HCT116 (cell line): ENCODE results near the gene DRD5.

Experiments used
- JUND ChIP-seq: IDR thresholded peaks from 2 replicates; pipeline ENCODE4 v1.6.1; 2012
- POLR2A ChIP-seq: IDR thresholded peaks from 2 replicates; pipeline ENCODE4 v1.7.0; 2011; ENCODE audit warnings: borderline replicate concordance; ENCODE audit not compliant: insufficient read depth, insufficient read length; ENCODE audit errors: extremely low read depth
- RAD21 ChIP-seq: IDR thresholded peaks from 2 replicates; pipeline ENCODE4 v1.6.1; 2012; ENCODE audit warnings: low read depth, mild to moderate bottlenecking
- SRF ChIP-seq: IDR thresholded peaks from 2 replicates; pipeline ENCODE4 v1.6.1; 2012; ENCODE audit warnings: low read depth
- TF ChIP-seq, protein P1 (sequence below): IDR thresholded peaks from 2 replicates; pipeline ENCODE4 v1.6.1; 2012
- TF ChIP-seq, protein P2 (sequence below), 3 experiments: fragments of 200-600 bp in 1 of 3; sonication (generic) in 1 of 3; IDR thresholded peaks in 2 of 3; conservative IDR thresholded peaks in 1 of 3; 2 replicates each; pipeline ENCODE4 v1.5.1; 2012 to 2017; ENCODE audit warnings: low read depth in 2 of 3, low read length in 2 of 3, antibody characterized with exemption in 1 of 3, borderline replicate concordance in 1 of 3, control low read depth in 1 of 3, mild to moderate bottlenecking in 1 of 3, mixed read lengths in 1 of 3, mixed run types in 1 of 3, moderate library complexity in 1 of 3; ENCODE audit not compliant: insufficient read depth in 1 of 3
- TF ChIP-seq, protein P3 (sequence below): IDR thresholded peaks from 2 replicates; pipeline ENCODE4 v1.6.1; 2011; ENCODE audit warnings: mild to moderate bottlenecking, low read length, moderate library complexity; ENCODE audit not compliant: insufficient replicate concordance; ENCODE audit errors: extremely low read depth

DNA sequence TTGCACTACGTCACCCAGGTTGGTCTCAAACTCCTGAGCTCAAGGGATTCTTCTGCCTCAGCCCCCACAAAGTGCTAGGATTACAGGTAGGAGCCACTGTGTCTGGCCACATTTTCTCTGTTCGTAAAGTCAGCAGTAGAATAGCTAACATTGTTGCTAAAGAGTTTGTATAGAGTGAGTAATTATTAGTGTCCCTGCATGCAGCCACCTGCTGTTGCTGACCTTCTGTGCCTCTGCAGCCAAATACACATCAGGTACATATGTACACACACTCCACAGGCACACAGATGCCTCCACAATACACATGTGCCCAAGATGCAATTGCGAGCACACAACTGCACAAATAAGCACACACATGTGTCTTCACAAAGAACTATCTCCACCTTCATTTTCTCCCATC lies 10.9 kb downstream of the DRD5 start:
- TF ChIP-seq, protein P1, sequence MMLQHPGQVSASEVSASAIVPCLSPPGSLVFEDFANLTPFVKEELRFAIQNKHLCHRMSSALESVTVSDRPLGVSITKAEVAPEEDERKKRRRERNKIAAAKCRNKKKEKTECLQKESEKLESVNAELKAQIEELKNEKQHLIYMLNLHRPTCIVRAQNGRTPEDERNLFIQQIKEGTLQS: no peak
- TF ChIP-seq RAD21 (no peak), JUND (no peak), SRF (no peak), POLR2A (no peak)
- TF ChIP-seq, protein P2, sequence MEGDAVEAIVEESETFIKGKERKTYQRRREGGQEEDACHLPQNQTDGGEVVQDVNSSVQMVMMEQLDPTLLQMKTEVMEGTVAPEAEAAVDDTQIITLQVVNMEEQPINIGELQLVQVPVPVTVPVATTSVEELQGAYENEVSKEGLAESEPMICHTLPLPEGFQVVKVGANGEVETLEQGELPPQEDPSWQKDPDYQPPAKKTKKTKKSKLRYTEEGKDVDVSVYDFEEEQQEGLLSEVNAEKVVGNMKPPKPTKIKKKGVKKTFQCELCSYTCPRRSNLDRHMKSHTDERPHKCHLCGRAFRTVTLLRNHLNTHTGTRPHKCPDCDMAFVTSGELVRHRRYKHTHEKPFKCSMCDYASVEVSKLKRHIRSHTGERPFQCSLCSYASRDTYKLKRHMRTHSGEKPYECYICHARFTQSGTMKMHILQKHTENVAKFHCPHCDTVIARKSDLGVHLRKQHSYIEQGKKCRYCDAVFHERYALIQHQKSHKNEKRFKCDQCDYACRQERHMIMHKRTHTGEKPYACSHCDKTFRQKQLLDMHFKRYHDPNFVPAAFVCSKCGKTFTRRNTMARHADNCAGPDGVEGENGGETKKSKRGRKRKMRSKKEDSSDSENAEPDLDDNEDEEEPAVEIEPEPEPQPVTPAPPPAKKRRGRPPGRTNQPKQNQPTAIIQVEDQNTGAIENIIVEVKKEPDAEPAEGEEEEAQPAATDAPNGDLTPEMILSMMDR (IDR thresholded peaks at IDR 0.05 in 2 of 3, conservative IDR thresholded peaks at IDR 0.05 in 1 of 3; ENCODE audit: borderline replicate concordance in 1 of 3, insufficient read depth in 1 of 3, low read depth in 2 of 3, low read length in 2 of 3): no peak
- TF ChIP-seq, protein P3, sequence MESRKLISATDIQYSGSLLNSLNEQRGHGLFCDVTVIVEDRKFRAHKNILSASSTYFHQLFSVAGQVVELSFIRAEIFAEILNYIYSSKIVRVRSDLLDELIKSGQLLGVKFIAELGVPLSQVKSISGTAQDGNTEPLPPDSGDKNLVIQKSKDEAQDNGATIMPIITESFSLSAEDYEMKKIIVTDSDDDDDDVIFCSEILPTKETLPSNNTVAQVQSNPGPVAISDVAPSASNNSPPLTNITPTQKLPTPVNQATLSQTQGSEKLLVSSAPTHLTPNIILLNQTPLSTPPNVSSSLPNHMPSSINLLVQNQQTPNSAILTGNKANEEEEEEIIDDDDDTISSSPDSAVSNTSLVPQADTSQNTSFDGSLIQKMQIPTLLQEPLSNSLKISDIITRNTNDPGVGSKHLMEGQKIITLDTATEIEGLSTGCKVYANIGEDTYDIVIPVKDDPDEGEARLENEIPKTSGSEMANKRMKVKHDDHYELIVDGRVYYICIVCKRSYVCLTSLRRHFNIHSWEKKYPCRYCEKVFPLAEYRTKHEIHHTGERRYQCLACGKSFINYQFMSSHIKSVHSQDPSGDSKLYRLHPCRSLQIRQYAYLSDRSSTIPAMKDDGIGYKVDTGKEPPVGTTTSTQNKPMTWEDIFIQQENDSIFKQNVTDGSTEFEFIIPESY: no peak
